ENCODE measurements around the gene TMEM266. TPM values are rescaled to one million over a fixed set of nuclear protein-coding genes. Genes with fewer than 3 reads are reported as not detected.

The TMEM266 gene
- total and polyA plus RNA-seq, 5 donors = 0.09 TPM; not detected in 4

DNA sequence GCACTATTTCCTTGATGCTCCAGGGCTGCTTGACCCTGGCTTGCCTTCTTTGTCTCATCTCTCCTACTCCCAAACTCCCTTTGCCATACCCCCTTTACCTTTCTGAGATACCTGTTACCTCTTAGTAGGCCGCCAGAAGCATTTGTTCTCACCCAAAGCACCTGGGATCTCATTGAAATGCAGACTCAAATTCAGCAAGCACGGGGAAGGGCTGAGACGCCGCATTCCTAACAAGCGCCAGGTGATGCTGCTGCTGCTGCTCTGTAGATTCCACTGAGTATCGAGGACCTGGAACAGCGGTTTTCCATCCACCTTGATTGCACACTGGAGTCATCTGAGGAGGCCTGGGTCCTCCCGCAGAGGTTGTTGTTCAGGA is 91.8 kb downstream of the TMEM266 start:
- intact Hi-C loops (cut with DNase I) = no loop called here
- no peak for DNase-seq
- Histone ChIP-seq H3K9me3 (ENCODE audit: control insufficient read depth, low read length) (no peaks in the 10 kb centered on the region), H3K4me3 (ENCODE audit: low read length) (no peak overlapping the region), H3K27ac (ENCODE audit: low read length) (no peak overlapping the region), H3K27me3 (ENCODE audit: control insufficient read depth, insufficient read depth) (no peaks in the 10 kb centered on the region), H3K4me1 (ENCODE audit: control insufficient read depth, insufficient read depth, low read length) (no peaks in the 10 kb centered on the region)
- WGBS = 88% methylated on average over 8 of the region's 8 CpGs
- no peak for ATAC-seq

DNA sequence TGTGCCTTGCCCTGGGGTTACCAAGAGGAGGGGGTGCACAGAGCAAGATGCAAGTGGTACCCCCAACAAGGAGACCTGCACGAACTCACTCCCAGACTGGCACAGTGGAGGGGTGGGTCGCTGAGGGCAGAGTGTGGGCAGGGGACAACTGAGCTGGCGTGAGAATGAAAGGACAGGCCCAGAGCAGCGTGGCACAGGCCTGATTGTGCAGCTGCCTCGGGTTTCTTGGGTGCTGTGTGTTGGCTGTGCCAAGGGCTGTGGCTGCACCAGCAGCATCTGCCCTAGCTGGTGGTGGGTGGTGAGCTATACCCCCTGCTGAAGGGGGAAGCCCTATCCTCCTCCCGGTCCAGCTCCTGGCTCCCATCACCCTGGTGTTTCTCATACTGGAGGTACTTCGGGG is 92.4 kb downstream of the TMEM266 start:
- H3K4me3 ChIP-seq (ENCODE audit: low read length) = no peak overlapping the region
- intact Hi-C loops (cut with DNase I) = no loop called here
- no peaks in the 10 kb centered on the region for H3K4me1 ChIP-seq (ENCODE audit: control insufficient read depth, insufficient read depth, low read length)
- H3K27ac ChIP-seq (ENCODE audit: low read length) = no peak overlapping the region
- no peak for DNase-seq
- H3K27me3 ChIP-seq (ENCODE audit: control insufficient read depth, insufficient read depth) = no peaks in the 10 kb centered on the region
- no peaks in the 10 kb centered on the region for H3K9me3 ChIP-seq (ENCODE audit: control insufficient read depth, low read length)
- ATAC-seq = no peak
- WGBS = 90% methylated on average over 7 of the region's 7 CpGs

DNA sequence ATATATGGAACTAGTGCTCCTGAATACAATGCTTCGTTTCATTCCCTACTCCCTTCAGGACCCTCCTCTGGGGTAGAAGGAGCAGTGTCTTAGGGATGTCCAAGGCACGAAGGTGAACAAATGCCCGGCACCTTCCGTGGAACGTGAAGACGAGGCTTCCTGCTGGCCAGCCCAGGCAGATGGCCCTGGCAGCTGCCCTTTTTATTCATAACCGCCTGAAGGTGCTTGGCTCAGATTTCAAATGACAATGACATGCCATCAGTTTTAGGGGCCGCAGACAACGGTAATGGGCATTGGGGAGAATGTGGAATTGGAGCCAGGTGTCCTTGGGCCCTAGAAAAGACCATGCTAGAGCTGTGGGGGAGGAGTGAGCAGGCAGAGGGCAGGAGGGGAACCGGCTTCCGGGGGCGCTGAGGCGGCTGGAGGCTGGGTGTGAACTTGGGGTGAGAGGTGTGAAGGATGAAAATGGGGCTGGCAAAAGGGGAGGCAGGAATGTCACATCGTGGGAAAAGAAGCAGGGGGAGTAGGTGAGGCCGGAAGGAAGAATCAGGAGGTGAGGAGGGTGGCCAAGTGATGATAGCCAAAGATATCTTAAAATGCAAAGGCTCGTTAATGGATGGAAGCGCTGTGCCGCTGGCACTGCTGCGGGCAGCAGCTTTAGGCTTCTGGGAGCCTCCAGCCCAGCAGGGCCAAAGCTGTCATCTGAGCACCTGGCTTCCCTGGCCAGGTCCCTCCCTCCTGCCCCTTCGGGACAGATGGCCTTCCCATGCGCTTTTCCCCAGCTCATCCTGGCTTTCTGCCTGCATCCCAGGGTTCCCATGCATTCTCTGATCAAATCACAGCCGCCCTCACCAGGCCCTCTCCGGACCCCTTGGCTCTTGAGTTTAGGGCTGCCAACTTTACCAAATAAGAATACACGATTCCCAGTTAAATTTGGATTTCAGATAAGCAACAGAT is 93.7 kb downstream of the TMEM266 start:
- no peaks in the 10 kb centered on the region for H3K27me3 ChIP-seq (ENCODE audit: control insufficient read depth, insufficient read depth)
- H3K9me3 ChIP-seq (ENCODE audit: control insufficient read depth, low read length) = no peaks in the 10 kb centered on the region
- no peak for DNase-seq
- no peak overlapping the region for H3K4me3 ChIP-seq (ENCODE audit: low read length)
- intact Hi-C loops (cut with DNase I) = no loop called here
- H3K27ac ChIP-seq (ENCODE audit: low read length) = no peak overlapping the region
- ATAC-seq = no peak
- no peaks in the 10 kb centered on the region for H3K4me1 ChIP-seq (ENCODE audit: control insufficient read depth, insufficient read depth, low read length)
- 63% methylated on average over 24 of the region's 24 CpGs for WGBS

DNA sequence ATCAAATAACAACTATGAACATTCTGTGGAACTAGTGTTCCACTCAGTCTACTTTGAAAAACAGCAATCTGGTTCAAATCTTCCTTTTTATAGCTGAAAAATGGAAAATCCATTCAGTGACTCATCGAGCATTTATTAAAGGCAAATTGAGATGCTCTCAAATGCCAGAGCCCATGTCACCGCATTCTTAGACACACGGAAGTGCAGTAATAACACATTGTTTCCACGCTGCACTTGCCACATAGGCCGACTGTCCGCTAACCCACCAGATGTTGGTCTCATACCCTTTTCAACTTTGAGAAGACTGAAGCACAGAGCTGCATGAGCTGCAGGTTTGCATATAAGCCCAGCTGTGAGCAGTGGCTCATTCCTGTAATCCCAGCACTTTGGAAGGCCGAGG is 95.9 kb downstream of the TMEM266 start:
- ATAC-seq = no peak
- WGBS = 85% methylated on average over 7 of the region's 7 CpGs
- intact Hi-C loops (cut with DNase I) = no loop called here
- Histone ChIP-seq H3K27me3 (ENCODE audit: control insufficient read depth, insufficient read depth) (no peaks in the 10 kb centered on the region), H3K27ac (ENCODE audit: low read length) (no peak overlapping the region), H3K4me3 (ENCODE audit: low read length) (no peak overlapping the region), H3K4me1 (ENCODE audit: control insufficient read depth, insufficient read depth, low read length) (no peaks in the 10 kb centered on the region), H3K9me3 (ENCODE audit: control insufficient read depth, low read length) (no peaks in the 10 kb centered on the region)
- DNase-seq = no peak

DNA sequence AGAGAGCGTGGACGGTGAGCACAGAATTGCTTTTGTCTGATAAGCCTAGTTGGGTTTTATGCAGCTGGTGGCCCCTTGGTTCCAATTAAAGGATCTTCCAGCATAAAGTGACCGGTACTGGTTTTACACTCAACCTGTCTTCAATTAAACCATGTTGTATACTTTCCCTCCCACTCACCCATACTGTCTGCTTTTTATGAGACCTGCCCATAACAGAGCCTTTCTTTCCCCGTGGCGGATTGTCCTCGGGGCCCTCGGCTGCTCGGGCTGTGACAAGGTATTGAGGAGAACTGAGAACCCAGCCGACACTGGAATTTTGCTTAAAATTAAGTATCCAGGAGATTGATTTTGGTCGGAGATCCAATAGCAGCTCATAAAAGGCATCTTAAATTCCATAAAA is 98.4 kb downstream of the TMEM266 start:
- H3K27ac ChIP-seq (ENCODE audit: low read length) = no peak overlapping the region
- H3K9me3 ChIP-seq (ENCODE audit: control insufficient read depth, low read length) = no peaks in the 10 kb centered on the region
- no peaks in the 10 kb centered on the region for H3K27me3 ChIP-seq (ENCODE audit: control insufficient read depth, insufficient read depth)
- ATAC-seq = no peak
- intact Hi-C loops (cut with DNase I) = no loop called here
- peaks cover 5% of the 10 kb centered on the region for H3K4me1 ChIP-seq (ENCODE audit: control insufficient read depth, insufficient read depth, low read length)
- no peak for DNase-seq
- no peak overlapping the region for H3K4me3 ChIP-seq (ENCODE audit: low read length)
- 94% methylated on average over 10 of the region's 10 CpGs for WGBS

DNA sequence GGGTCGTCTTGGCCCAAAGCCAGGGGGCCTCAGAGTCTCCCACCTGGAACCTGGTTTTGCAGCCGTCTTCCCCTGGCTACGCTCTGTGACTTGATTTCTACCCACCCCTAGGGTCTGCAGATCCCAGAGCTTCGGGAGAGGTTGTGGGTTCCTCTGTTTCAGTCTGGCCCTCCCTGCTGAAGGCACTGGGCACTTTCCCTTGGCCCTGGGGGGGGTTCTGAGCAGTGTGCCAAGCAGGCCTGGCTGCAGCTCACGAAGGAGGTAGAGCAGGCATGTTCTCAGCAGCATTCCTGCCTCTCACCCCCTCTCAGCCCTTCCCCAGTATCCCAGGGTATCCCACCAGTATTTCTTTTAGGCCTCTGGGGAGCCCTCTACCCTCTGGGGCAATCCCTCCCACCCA is 99.0 kb downstream of the TMEM266 start:
- no peaks in the 10 kb centered on the region for H3K27me3 ChIP-seq (ENCODE audit: control insufficient read depth, insufficient read depth)
- H3K9me3 ChIP-seq (ENCODE audit: control insufficient read depth, low read length) = no peaks in the 10 kb centered on the region
- H3K4me3 ChIP-seq (ENCODE audit: low read length) = no peak overlapping the region
- 84% methylated on average over 5 of the region's 5 CpGs for WGBS
- H3K27ac ChIP-seq (ENCODE audit: low read length) = no peak overlapping the region
- DNase-seq (no peak), ATAC-seq (no peak)
- intact Hi-C loops (cut with DNase I) = no loop called here
- H3K4me1 ChIP-seq (ENCODE audit: control insufficient read depth, insufficient read depth, low read length) = peaks cover 5% of the 10 kb centered on the region

DNA sequence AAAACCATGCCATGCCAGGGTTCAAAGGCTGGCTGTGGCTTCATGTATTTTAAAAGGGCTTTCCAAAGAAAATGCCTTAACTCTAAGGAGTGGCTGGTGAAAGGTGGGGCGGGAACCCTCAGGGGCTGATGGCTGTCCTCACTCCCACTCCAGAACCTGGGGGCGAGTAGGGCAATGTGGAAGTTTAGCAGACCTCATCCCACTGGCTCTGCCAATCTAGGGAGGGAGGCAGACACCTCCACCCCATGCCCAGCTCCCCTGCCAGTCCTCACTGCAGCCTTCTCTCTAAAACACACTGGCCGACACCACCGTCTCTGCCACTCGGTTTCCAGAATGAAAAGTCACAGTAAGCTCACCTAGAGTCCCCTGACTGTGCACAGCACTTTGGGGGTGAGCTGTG is 99.5 kb downstream of the TMEM266 start:
- H3K4me1 ChIP-seq (ENCODE audit: control insufficient read depth, insufficient read depth, low read length) = peaks cover 5% of the 10 kb centered on the region
- no peak overlapping the region for H3K4me3 ChIP-seq (ENCODE audit: low read length)
- 89% methylated on average over 5 of the region's 5 CpGs for WGBS
- intact Hi-C loops (cut with DNase I) = no loop called here
- ATAC-seq (no peak), DNase-seq (no peak)
- no peaks in the 10 kb centered on the region for H3K27me3 ChIP-seq (ENCODE audit: control insufficient read depth, insufficient read depth)
- no peaks in the 10 kb centered on the region for H3K9me3 ChIP-seq (ENCODE audit: control insufficient read depth, low read length)
- no peak overlapping the region for H3K27ac ChIP-seq (ENCODE audit: low read length)

DNA sequence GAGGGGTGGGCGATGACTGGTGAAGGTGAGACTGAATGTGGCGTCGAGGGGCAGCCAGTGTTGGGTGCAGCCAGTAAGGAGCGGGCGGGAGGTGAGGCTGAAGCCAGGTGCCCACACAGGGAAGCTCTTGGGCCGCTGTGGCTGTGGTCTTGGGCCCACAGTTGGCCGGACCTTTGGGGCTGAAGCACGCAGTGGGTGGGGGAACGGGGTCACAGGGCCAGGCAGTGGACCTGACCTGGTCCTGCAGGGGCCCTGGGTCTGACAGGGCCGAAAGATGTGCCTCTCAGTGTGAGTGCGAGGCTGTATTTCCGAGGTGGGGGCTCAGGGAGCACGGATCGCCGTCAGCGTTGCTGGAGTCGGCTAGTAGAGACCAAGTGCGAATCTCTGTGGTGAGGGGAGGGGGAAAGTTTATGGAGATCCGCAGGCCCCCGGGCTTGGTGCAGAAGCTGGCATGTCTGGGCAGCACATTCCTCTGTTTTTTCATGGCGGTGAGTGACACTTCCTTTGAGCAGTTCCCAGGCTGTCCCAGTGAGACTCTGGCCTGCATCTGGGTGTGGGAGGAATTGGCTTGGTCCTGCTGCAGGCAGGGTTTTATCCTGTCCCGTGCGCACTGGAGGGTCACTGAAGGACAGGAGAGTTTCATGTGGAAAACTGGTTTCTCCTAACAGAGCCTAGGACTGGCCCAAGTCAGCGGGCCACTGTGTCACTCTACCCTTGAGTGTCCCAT is 100.8 kb downstream of the TMEM266 start:
- Histone ChIP-seq H3K4me1 (ENCODE audit: control insufficient read depth, insufficient read depth, low read length) (peaks cover 5% of the 10 kb centered on the region), H3K27me3 (ENCODE audit: control insufficient read depth, insufficient read depth) (no peaks in the 10 kb centered on the region), H3K4me3 (ENCODE audit: low read length) (no peak overlapping the region), H3K9me3 (ENCODE audit: control insufficient read depth, low read length) (no peaks in the 10 kb centered on the region), H3K27ac (ENCODE audit: low read length) (no peak overlapping the region)
- WGBS = 74% methylated on average over 24 of the region's 24 CpGs
- ATAC-seq (peak; percentile 17 to 42), DNase-seq (no peak)
- intact Hi-C loops (cut with DNase I) = no loop called here

DNA sequence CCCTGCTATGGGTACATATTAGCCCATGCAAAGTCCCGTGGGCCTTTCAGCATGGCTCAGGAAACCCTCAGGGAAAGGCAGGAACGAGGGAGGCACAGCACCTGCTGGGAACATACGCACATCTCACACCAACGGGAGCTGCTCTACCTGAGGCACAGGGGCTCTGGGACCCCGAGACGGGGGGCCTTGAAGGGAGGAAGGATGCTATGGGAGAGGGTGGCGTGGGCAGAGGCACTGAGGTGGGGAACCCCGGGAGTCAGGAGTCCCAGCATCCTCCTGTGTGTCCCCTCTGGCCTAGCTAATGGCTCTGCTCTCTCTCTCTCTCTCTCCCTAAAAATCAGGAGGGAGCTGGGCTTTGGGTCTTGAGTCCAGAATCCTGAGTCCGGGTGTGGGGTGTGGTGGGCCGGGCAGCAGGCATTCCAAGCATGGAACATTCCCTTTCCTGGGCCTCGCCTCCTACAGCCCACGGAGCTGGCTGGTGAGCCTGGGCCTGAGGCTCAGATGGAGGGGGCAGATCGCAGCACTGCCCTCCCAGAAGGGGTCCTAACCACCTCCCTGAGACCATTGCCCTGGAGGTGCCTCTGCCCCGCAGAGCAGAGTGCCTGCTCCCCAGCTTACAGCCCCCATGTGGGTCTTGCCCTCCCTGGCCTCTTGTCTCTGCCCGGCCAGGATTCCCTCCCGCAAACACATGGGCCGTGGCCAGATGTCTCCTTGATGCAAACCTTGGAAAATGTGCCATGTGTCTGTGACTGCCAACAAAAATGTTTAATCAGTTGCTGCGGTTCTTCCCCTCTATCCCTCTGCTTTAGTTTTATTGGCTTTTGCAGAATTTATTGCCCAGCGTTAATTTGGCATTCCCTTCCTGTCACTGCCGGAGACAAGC is 101.6 kb downstream of the TMEM266 start:
- no peaks in the 10 kb centered on the region for H3K9me3 ChIP-seq (ENCODE audit: control insufficient read depth, low read length)
- H3K4me3 ChIP-seq (ENCODE audit: low read length) = no peak overlapping the region
- H3K27ac ChIP-seq (ENCODE audit: low read length) = no peak overlapping the region
- no peak for DNase-seq
- no peaks in the 10 kb centered on the region for H3K27me3 ChIP-seq (ENCODE audit: control insufficient read depth, insufficient read depth)
- intact Hi-C loops (cut with DNase I) = no loop called here
- WGBS = 68% methylated on average over 20 of the region's 20 CpGs
- H3K4me1 ChIP-seq (ENCODE audit: control insufficient read depth, insufficient read depth, low read length) = peaks cover 5% of the 10 kb centered on the region
- ATAC-seq = no peak

DNA sequence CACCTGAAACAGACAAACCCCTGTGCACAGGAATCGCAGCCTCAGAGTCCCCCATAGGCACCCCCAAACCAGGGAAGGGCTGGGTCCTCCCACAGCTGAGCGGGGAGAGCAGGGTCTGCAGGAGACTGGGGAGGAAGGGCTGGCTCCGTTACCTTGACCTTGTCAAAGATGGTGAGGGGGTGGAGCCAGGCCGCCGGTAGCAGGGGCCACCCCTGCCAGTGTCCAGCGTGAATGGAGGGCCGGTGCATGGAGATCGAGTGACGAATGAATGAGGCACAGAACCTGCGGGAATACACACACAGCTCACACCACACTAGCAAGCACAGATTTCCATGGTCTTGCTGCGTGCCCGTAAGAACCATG is 102.2 kb downstream of the TMEM266 start:
- H3K4me1 ChIP-seq (ENCODE audit: control insufficient read depth, insufficient read depth, low read length) = peaks cover 5% of the 10 kb centered on the region
- no peak overlapping the region for H3K27ac ChIP-seq (ENCODE audit: low read length)
- intact Hi-C loops (cut with DNase I) = no loop called here
- 84% methylated on average over 12 of the region's 12 CpGs for WGBS
- no peak overlapping the region for H3K4me3 ChIP-seq (ENCODE audit: low read length)
- no peaks in the 10 kb centered on the region for H3K9me3 ChIP-seq (ENCODE audit: control insufficient read depth, low read length)
- DNase-seq (no peak), ATAC-seq (no peak)
- no peaks in the 10 kb centered on the region for H3K27me3 ChIP-seq (ENCODE audit: control insufficient read depth, insufficient read depth)
